HepG2 (cell line): ENCODE measurements around the gene RASSF4. TPM values are rescaled to one million over a fixed set of nuclear protein-coding genes. Genes with fewer than 3 reads are reported as not detected.
A peak's percentile ranks its signal among the peaks of the same experiment; 100 is the strongest.

ENCODE experiments used
- ATAC-seq: fragments of 200-7000 bp; cut with Tn5 transposase; 3 replicates; pipeline ENCODE4 v1.9.1; 2020; ENCODE audit warnings: mild to moderate bottlenecking, moderate library complexity
- BruUV-seq: library from RNA; stranded (reverse); fragments of 400-500 nt; replicated peaks from 2 replicates; lab custom pipeline; 2021; lab: Mats Ljungman, UMichigan
- CTCF ChIA-PET: fragments of 300-600 bp; formaldehyde crosslinking; extraction: SDS; loops from one replicate; lab custom pipeline; 2021; ENCODE audit warnings: low total read pairs, inconsistent platforms, low intra/inter-chr PET ratio; lab: Yijun Ruan, JAX
- POLR2A ChIA-PET: fragments of 350-600 bp; sonication (Branson Sonifier 250); formaldehyde crosslinking; loops from one replicate; lab custom pipeline; 2020; ENCODE audit warnings: antibody characterized with exemption, inconsistent platforms; lab: Yijun Ruan, JAX
- DNase-seq: peaks from one replicate; pipeline ENCODE4 v3.0.0-alpha.2; 2015; ENCODE audit warnings: low spot score
- FAIRE-seq: peaks from 3 replicates; lab custom pipeline; 2011; peaks lifted over from hg19 to GRCh38; lab: Jason Lieb, UNC
- H2AFZ ChIP-seq: one replicate; pipeline ENCODE4 v1.6.1; 2011; ENCODE audit warnings: low read length, inconsistent platforms
- H3K27ac ChIP-seq: fragments of 300-600 bp; 3 replicates; pipeline ENCODE4 v1.8.0; 2011; ENCODE audit warnings: mixed run types, mild to moderate bottlenecking, mixed read lengths, low read length, inconsistent platforms; ENCODE audit not compliant: insufficient read depth; ENCODE audit errors: extremely low read length
- H3K27me3 ChIP-seq, 2 experiments: fragments of 200-600 bp in 1 of 2; 2 replicates in 1 of 2; 3 replicates in 1 of 2; pipeline versions ENCODE4 v1.6.0 to v1.8.0; 2011; ENCODE audit warnings: low read length in 2 of 2, mild to moderate bottlenecking in 2 of 2, moderate library complexity in 2 of 2, inconsistent platforms in 1 of 2; ENCODE audit not compliant: insufficient read depth in 2 of 2, control insufficient read depth in 1 of 2
- H3K36me3 ChIP-seq, 2 experiments: fragments of 200-600 bp in 1 of 2; replicated peaks in 1 of 2; 2 replicates in 1 of 2; 3 replicates in 1 of 2; pipeline versions ENCODE4 v1.5.1 to v1.8.0; 2011; ENCODE audit warnings: low read length in 2 of 2, inconsistent platforms in 1 of 2; ENCODE audit not compliant: insufficient read depth in 2 of 2, control insufficient read depth in 1 of 2
- H3K4me1 ChIP-seq: 2 replicates; pipeline ENCODE4 v1.5.1; 2012; ENCODE audit warnings: low read length, inconsistent platforms; ENCODE audit not compliant: insufficient read depth
- H3K4me2 ChIP-seq: 2 replicates; pipeline ENCODE4 v1.6.0; 2011; ENCODE audit warnings: low read depth, low read length, inconsistent platforms
- H3K4me3 ChIP-seq, 3 experiments: fragments of 200-600 bp in 1 of 3; sonication (generic), shearing (Covaris generic) in 1 of 3; replicated peaks in 1 of 3; 2 replicates each; pipeline ENCODE4 v1.5.1; 2011 to 2016; ENCODE audit warnings: low read length in 3 of 3, inconsistent platforms in 2 of 3, low read depth in 2 of 3, mild to moderate bottlenecking in 2 of 3, control low read depth in 1 of 3, mixed read lengths in 1 of 3; ENCODE audit not compliant: insufficient read depth in 1 of 3
- H3K79me2 ChIP-seq: one replicate; pipeline ENCODE4 v1.6.1; 2011; ENCODE audit warnings: low read length, inconsistent platforms; ENCODE audit not compliant: insufficient read depth
- H3K9ac ChIP-seq: 2 replicates; pipeline ENCODE4 v1.6.0; 2011; ENCODE audit warnings: mild to moderate bottlenecking, low read depth, low read length, inconsistent platforms; ENCODE audit not compliant: insufficient read depth
- H3K9me3 ChIP-seq: 2 replicates; pipeline ENCODE4 v1.5.1; 2012; ENCODE audit warnings: mild to moderate bottlenecking, low read length
- H4K20me1 ChIP-seq: 2 replicates; pipeline ENCODE4 v1.6.0; 2011; ENCODE audit warnings: inconsistent platforms, mild to moderate bottlenecking, low read length, moderate library complexity; ENCODE audit not compliant: insufficient read depth
- CBX2 ChIP-seq, 2 experiments: fragments of 200-600 bp in 1 of 2; sonication (generic); formaldehyde crosslinking in 1 of 2; IDR thresholded peaks; 2 replicates each; pipeline versions ENCODE4 v1.7.0 to v1.8.1; 2018 to 2022; ENCODE audit warnings: low read depth in 2 of 2, low read length in 1 of 2, mild to moderate bottlenecking in 1 of 2, missing genetic modification reagents in 1 of 2
- ERF ChIP-seq: IDR thresholded peaks from 2 replicates; pipeline ENCODE4 v1.6.1; 2018; ENCODE audit warnings: missing biosample characterization, missing genetic modification reagents
- KDM1A ChIP-seq: IDR thresholded peaks from 2 replicates; pipeline ENCODE4 v1.6.1; 2016; ENCODE audit warnings: missing compliant biosample characterization
- MLLT10 ChIP-seq: sonication (generic); formaldehyde crosslinking; IDR thresholded peaks from 2 replicates; pipeline ENCODE4 v1.4.0; 2020; ENCODE audit warnings: missing genetic modification reagents
- POGZ ChIP-seq: sonication (generic); formaldehyde crosslinking; IDR thresholded peaks from 2 replicates; pipeline ENCODE4 v1.4.0; 2020; ENCODE audit warnings: mild to moderate bottlenecking, missing genetic modification reagents
- RFX5 ChIP-seq: IDR thresholded peaks from 2 replicates; pipeline ENCODE4 v1.6.1; 2011; ENCODE audit warnings: low read depth, low read length, improper control_type of control experiment
- SP140L ChIP-seq: sonication (generic); formaldehyde crosslinking; IDR thresholded peaks from 2 replicates; pipeline ENCODE4 v1.4.0; 2020; ENCODE audit warnings: missing genetic modification reagents, borderline replicate concordance
- STAT5B ChIP-seq: sonication (generic); formaldehyde crosslinking; IDR thresholded peaks from 2 replicates; pipeline ENCODE4 v1.4.0; 2020; ENCODE audit warnings: missing genetic modification reagents
- ZNF337 ChIP-seq: sonication (generic); formaldehyde crosslinking; IDR thresholded peaks from 2 replicates; pipeline ENCODE4 v1.5.1; 2020; ENCODE audit warnings: missing genetic modification reagents, low read depth, mild to moderate bottlenecking, borderline replicate concordance
- ZNF570 ChIP-seq: sonication (generic); formaldehyde crosslinking; IDR thresholded peaks from 2 replicates; pipeline ENCODE4 v1.4.0; 2020; ENCODE audit warnings: mild to moderate bottlenecking, missing genetic modification reagents, borderline replicate concordance
- ZNF644 ChIP-seq: IDR thresholded peaks from 2 replicates; pipeline ENCODE4 v1.6.1; 2016; ENCODE audit warnings: low read depth
- ZNF775 ChIP-seq: sonication (generic); formaldehyde crosslinking; IDR thresholded peaks from 2 replicates; pipeline ENCODE4 v1.4.0; 2020; ENCODE audit warnings: missing genetic modification reagents, mild to moderate bottlenecking, moderate library complexity, borderline replicate concordance
- WGBS: methylation state at CpG from one replicate; pipeline ENCODE4 v1.1.6; 2017; ENCODE audit warnings: low lambda C conversion rate; 5-methylcytosine and 5-hydroxymethylcytosine counted together
- in situ Hi-C: cut with HindIII; loops from 2 replicates; pipeline ENCODE4 v1.10.0; 2017; ENCODE audit warnings: low pct_unique_long_range_greater_than_20kb; ENCODE audit not compliant: extremely low pct_ligation_motif_present
- intact Hi-C: fragments of 100-400 bp; cut with micrococcal nuclease; formaldehyde crosslinking; loops from one replicate; pipeline ENCODE4 v1.10.0; 2022; ENCODE audit not compliant: unreplicated experiment
- polyA plus RNA-seq, 8 experiments: library from polyadenylated mRNA; depleted of rRNA in 3 of 8; stranded (reverse) in 7 of 8; unstranded in 1 of 8; fragments of >200 nt; fragmentation: Illumina TruSeq in 4 of 8; extraction: Trizol in 4 of 8; gene quantifications; 2 replicates each; pipeline versions ENCODE4 v1.2.1 to v1.2.3, GENCODE V29; 2011 to 2016; ENCODE audit warnings: low read depth in 4 of 8, missing spikeins in 1 of 8, mixed read lengths in 1 of 8; ENCODE audit not compliant: insufficient read depth in 1 of 8
- total RNA-seq, 5 experiments: library from RNA; depleted of rRNA; stranded (reverse); fragments of >200 nt; fragmentation: Illumina TruSeq; extraction: Trizol; gene quantifications; 2 replicates each; pipeline ENCODE4 v1.2.3, GENCODE V29; 2016; ENCODE audit warnings: low read depth in 1 of 5
- TF ChIP-seq, protein P1 (sequence below): sonication (generic); formaldehyde crosslinking; IDR thresholded peaks from 2 replicates; pipeline ENCODE4 v1.4.0; 2020; ENCODE audit warnings: missing genetic modification reagents
- TF ChIP-seq, protein P2 (sequence below): sonication (generic); formaldehyde crosslinking; IDR thresholded peaks from 2 replicates; pipeline ENCODE4 v1.4.0; 2020; ENCODE audit warnings: missing genetic modification reagents
- TF ChIP-seq, protein P3 (sequence below): sonication (generic); formaldehyde crosslinking; IDR thresholded peaks from 2 replicates; pipeline ENCODE4 v1.4.0; 2020; ENCODE audit warnings: mild to moderate bottlenecking, low read depth, missing genetic modification reagents
- TF ChIP-seq, protein P4 (sequence below): IDR thresholded peaks from 2 replicates; pipeline ENCODE4 v1.6.1; 2016; ENCODE audit warnings: low read depth, borderline replicate concordance
- TF ChIP-seq, protein P5 (sequence below), 2 experiments: sonication (generic) in 1 of 2; formaldehyde crosslinking in 1 of 2; IDR thresholded peaks; 2 replicates each; pipeline versions ENCODE4 v1.4.0 to v1.6.1; 2016 to 2020; ENCODE audit warnings: borderline replicate concordance in 1 of 2, low read depth in 1 of 2, mild to moderate bottlenecking in 1 of 2, missing genetic modification reagents in 1 of 2

RASSF4 gene
- total and polyA plus RNA-seq, 2 of the 13 experiments (the other 11 are each of a cell fraction or from before 2014, with no cell fraction given), result 34.0 to 51.7 TPM

DNA sequence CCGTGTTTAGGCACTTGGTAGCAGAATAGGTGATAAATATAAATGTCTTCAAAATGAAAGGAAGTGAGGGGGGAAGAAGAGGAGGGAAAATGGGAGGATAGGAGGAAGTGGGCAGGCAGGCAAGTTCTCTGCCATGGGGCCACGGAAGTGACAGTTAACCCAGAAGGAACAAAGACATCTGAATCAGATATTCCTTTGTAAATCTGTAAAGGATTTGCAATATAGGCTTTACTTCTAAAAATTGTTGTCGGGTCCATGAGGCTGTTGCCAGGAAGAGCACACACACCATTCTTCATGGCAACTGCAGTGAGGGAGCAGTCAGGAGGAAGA, 23.7 kb upstream of the RASSF4 start:
- 49% methylated on average over 3 of the region's 3 CpGs for WGBS
- in situ Hi-C loops, result no loop called here
- TF ChIP-seq MLLT10, result no peak
- TF ChIP-seq ZNF775, result no peak
- no peak for TF ChIP-seq CBX2 (IDR thresholded peaks at IDR 0.05; ENCODE audit: low read depth, low read length)
- no peak for TF ChIP-seq CBX2 (CRISPR knock-in tag; IDR thresholded peaks at IDR 0.05; ENCODE audit: low read depth)
- TF ChIP-seq ERF (CRISPR knock-in tag), result no peak
- TF ChIP-seq KDM1A (CRISPR knock-in tag), result no peak
- peak; percentile 7; the same call in 1 of the 2 replicates for TF ChIP-seq ZNF337 (CRISPR knock-in tag)
- 0 out of 2 replicates have a peak, but pooled peaks have one; percentile 25 for TF ChIP-seq SP140L (CRISPR knock-in tag)
- no peak for TF ChIP-seq STAT5B (CRISPR knock-in tag)
- no peak for TF ChIP-seq ZNF570 (CRISPR knock-in tag)
- TF ChIP-seq, protein P1, sequence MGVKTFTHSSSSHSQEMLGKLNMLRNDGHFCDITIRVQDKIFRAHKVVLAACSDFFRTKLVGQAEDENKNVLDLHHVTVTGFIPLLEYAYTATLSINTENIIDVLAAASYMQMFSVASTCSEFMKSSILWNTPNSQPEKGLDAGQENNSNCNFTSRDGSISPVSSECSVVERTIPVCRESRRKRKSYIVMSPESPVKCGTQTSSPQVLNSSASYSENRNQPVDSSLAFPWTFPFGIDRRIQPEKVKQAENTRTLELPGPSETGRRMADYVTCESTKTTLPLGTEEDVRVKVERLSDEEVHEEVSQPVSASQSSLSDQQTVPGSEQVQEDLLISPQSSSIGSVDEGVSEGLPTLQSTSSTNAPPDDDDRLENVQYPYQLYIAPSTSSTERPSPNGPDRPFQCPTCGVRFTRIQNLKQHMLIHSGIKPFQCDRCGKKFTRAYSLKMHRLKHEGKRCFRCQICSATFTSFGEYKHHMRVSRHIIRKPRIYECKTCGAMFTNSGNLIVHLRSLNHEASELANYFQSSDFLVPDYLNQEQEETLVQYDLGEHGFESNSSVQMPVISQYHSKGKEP (CRISPR knock-in tag), result no peak
- TF ChIP-seq, protein P2, sequence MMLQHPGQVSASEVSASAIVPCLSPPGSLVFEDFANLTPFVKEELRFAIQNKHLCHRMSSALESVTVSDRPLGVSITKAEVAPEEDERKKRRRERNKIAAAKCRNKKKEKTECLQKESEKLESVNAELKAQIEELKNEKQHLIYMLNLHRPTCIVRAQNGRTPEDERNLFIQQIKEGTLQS (CRISPR knock-in tag), result no peak
- TF ChIP-seq ZNF644, result no peak
- TF ChIP-seq, protein P3, sequence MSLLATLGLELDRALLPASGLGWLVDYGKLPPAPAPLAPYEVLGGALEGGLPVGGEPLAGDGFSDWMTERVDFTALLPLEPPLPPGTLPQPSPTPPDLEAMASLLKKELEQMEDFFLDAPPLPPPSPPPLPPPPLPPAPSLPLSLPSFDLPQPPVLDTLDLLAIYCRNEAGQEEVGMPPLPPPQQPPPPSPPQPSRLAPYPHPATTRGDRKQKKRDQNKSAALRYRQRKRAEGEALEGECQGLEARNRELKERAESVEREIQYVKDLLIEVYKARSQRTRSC, result no peak
- TF ChIP-seq RFX5, result no peak
- TF ChIP-seq, protein P4, sequence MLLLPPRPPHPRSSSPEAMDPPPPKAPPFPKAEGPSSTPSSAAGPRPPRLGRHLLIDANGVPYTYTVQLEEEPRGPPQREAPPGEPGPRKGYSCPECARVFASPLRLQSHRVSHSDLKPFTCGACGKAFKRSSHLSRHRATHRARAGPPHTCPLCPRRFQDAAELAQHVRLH, result peak; percentile 6; the same call in 1 of the 2 replicates
- TF ChIP-seq POGZ (CRISPR knock-in tag), result 0 out of 2 replicates have a peak, but pooled peaks have one; percentile 7
- TF ChIP-seq, protein P5, sequence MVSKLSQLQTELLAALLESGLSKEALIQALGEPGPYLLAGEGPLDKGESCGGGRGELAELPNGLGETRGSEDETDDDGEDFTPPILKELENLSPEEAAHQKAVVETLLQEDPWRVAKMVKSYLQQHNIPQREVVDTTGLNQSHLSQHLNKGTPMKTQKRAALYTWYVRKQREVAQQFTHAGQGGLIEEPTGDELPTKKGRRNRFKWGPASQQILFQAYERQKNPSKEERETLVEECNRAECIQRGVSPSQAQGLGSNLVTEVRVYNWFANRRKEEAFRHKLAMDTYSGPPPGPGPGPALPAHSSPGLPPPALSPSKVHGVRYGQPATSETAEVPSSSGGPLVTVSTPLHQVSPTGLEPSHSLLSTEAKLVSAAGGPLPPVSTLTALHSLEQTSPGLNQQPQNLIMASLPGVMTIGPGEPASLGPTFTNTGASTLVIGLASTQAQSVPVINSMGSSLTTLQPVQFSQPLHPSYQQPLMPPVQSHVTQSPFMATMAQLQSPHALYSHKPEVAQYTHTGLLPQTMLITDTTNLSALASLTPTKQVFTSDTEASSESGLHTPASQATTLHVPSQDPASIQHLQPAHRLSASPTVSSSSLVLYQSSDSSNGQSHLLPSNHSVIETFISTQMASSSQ (IDR thresholded peaks at IDR 0.05; ENCODE audit: low read depth), result no peak
- TF ChIP-seq, protein P5 (CRISPR knock-in tag; IDR thresholded peaks at IDR 0.05; ENCODE audit: borderline replicate concordance), result 0 out of 2 replicates have a peak, but pooled peaks have one; percentile 15

More for the DNA sequence above, 23.7 kb upstream of the RASSF4 start:
- no peaks in the 10 kb centered on the region for H3K9me3 ChIP-seq
- FAIRE-seq, result peak; percentile 39
- H4K20me1 ChIP-seq, result no peaks in the 10 kb centered on the region
- intact Hi-C loops, result loop anchor here (1.0 kb wide), 2 partner anchors 23 to 28 kb away; partner anchors contain the start of gene RASSF4
- peak overlapping the region; percentile 33; the same call in 1 of the 2 replicates for H3K4me2 ChIP-seq
- no TSS peak for BruUV-seq
- H3K4me1 ChIP-seq, result peaks cover 93% of the 10 kb centered on the region
- no peaks in the 10 kb centered on the region for H3K79me2 ChIP-seq
- no peak overlapping the region for H2AFZ ChIP-seq
- DNase-seq, result no peak
- ATAC-seq, result no peak
- H3K9ac ChIP-seq, result no peak overlapping the region
- H3K4me3 ChIP-seq, result no peak overlapping the region
- H3K27ac ChIP-seq, result peak overlapping the region; percentile 51
- H3K36me3 ChIP-seq, result no peaks in the 10 kb centered on the region
- H3K27me3 ChIP-seq, result no peaks in the 10 kb centered on the region
- ChIA-PET CTCF (interaction anchor here (0.9 to 1.0 kb wide), 2 partner anchors 28 to 39 kb away, joined by 3 to 8 read pairs; no protein-coding TSS in a partner anchor), POLR2A (interaction anchor here (0.7 to 7.1 kb wide), 8 partner anchors 9 to 59 kb away, joined by 3 to 215 read pairs (median 6); partner anchors contain the start of genes DEPP1 and RASSF4)
